OCI-M2 (cell line): ENCODE measurements around the gene BCO1.

Source experiments
- DNase-seq: peaks from one replicate; lab custom pipeline; 2025; ENCODE audit not compliant: unreplicated experiment; lab: John Stamatoyannopoulos, UW

The BCO1 gene

DNA sequence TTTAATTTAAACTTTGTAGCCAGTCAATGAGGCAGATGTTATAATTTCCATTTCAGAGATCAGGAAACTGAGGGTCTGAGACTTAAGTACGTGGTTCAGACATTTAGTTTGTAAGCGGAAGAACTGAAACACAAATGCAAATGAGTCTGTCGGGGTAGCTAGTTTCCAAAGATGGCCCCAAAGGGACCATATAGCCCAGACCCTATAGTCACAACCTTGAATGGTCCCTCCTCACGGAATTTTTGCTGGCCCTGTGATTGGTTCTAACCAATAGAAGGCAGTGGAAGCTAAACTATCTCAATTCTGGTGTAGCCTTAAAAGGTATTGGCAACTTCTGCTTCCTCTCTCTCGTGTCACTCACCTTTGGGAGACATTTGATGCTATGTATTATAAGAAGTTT, 7.5 kb upstream of the BCO1 start:
- DNase-seq: no peak

DNA sequence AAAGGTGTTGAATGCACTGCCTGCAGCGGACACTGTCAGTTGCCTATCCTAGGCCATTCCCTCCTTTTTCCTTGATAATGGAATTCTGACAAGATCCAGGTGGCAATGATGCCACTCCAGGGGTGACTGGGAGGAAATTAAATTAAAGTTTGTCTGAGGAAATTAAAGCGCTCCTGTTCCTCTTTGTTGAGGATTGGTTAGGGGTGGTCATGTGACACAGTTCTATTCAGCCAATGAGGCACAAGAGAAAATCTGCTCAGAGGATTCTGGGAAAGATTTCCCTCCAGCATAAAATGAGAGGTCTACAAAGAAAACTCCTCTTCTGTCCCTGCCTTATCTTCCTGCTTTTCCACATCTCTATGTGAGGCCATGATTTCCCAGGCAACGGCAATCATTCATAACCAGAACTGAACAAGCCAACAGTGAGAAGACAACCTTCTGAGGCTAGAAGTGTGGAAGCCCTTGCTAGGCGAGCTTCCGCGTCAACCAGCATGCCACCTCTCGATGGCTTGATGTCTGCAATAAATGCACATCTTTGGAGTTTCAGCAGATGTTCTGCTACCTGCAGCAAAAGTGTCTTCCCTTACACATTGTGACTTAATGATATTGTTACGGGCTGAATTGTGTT, 5.6 kb upstream of the BCO1 start:
- DNase-seq: no peak

DNA sequence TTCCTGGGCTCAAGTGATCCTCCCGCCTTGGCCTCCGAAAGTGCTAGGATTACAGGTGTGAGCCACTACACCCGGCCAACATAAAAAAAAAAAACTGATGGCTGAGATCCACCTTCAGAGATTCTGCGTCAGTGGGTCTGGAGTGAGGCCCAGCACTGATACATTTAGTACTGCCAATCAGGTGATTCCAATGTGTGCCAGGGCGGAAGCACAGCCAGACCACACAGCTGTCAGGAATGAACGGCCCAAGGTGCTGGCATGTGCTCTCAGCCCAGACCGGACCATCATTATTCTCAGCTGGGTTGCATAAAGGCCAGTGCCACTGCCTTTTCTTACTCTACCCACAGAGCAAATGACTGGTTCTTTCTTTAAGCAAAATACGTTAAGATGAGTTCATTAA, 1.2 kb upstream of the BCO1 start:
- no peak for DNase-seq

DNA sequence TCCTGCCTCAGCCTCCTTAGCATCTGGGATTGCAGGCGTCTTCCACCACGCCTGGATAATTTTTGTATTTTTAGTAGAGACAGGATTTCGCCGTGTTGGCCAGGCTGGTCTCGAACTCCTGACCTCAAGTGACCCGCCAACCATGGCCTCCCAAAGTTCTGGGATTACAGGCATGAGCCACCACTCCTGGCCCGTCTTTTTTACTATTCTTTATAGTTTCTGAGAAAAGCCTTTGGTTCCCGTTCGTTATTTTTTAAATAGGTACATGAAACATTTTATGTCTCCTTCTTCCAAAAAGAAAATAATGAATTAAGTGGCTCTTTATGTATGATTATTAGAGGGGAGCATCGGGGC, 570 bp upstream of the BCO1 start:
- no peak for DNase-seq

DNA sequence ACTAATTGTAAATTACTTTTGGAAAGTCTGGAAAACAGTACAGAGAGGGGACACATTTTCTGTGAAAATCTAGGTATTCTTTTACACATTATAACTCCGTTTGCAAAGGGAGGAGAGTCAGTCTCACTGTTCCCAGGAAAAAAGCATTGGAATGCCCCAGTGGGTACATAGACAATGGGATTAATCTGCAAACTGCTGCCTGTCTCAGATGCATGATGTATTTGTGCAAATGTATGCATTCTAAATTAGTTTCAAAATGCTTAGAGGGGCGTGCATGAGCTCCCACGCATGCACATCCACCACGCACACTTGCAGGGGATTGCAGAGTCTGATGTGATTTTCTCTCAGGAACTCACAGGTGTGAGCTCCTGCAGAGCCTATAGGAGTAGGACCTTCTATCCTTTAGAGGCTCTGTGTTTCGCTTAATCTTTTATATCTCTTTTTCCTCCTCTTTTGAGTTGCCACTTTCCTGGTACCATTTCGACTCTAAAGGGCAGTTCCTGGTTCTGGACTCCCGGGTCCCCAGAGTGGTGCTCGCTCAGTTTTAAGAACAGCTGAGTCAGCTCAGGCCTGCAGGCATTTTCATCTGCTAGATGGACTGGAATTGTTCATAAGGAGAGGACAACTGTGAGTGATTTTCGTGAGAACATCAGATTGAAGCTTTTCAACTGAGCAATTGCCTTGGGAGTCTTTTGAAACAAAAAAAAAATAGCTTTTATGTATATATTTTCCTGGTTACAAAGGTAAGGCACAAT, 1.1 kb downstream of the BCO1 start:
- DNase-seq: no peak

DNA sequence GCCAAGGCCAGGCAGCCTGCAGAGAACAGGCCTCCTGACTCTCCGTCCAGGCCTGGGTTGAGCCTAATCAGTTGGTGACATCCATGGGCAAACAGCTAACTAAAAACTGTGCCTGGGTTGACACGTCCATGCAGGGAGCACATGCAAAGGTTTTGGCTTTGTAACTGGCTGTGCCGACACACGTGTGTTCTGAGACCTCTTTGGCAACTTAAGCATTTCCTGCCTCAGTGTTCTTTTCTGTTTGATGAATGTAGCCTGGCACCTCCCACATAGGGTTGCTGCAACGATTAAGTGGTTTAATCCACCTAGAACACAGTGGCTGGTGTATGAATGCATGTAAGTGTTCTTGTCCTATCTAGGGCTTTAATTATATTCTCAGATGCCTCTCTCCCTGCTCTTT, 3.2 kb downstream of the BCO1 start:
- no peak for DNase-seq

DNA sequence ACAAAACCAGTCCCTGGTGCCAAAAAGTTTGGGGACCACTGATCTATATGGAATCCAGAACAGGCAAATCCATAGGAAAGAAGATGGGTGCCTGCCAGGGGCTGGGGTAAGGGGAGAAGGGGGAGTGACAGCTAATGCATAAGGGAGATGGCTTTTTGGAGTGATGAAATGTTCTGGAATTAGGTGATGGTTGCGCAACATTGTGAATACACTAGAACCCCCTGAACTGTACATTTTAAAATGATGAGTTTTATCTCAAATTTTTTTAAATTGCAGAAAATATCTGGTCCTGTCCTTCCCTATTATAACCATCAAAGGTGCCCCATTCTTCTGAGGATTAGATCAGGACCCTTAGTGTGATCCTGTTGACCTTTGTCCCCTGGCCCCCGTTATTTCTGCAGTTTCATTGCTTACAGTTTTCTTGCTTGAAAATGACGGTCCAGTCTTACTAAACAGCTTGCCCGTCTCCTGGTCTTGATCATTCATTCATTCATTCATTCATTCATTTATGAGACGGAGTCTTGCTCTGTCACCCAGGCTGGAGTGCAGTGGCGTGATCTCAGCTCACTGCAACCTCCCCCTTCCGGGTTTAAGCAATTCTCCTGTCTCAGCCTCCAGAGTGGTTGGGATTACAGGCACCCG, 4.6 kb downstream of the BCO1 start:
- DNase-seq: no peak

DNA sequence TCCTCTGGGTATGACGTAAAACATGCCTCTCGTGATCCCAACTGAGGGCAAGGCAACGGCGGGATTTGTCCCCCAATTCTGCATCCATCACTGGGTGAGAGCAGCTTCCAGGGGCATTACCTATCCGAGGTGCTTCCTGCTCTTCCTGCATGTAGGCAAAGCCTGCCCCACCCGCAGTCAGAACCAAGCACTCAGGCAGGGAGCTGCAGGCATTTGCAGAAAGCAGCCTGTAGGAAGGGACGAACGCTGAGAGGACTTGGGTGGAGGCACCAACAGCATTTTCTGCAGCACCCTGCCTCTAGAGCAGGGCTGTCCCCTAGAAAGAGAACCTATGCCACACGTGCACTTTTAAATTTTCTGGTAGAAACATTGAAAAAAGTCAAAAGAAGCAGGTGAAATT, 5.5 kb downstream of the BCO1 start:
- DNase-seq: no peak

DNA sequence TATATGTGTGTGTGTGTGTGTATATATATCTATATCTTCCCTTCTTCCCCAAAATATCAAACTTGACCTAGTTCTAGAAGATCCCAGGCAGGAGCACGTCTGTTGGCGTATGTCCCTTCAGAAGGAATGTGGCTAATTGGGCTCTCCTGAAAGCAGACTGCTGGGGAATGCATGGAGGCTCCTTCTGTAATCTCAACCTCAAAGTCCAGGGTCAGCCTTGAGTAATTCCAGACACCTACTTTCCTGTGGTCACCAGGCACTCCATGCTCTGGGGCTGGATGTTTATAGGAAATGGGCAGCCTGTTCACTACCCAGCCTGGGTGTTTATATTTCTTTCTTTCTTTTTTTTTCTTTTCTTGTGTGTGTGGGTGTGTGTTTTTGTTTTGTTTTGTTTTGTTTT, 13.4 kb downstream of the BCO1 start:
- no peak for DNase-seq

DNA sequence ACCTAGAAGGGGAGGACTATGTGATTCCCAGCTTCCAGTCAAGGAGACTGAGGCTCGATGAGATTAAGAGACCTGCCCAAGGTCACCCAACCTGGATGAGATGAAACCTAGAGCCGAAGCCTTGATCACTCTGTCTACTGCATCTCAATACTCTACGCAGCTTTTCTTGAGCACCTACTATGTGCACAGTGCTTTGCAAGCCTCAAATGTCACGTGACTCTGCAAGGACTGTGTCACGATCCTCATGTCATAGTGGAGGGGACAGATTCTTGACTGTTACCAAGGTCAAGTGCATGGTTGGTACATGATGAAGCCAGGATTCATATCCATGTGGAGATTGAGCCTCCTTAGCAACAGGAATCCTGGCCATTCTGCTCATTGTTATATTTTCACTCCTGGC, 14.7 kb downstream of the BCO1 start:
- DNase-seq: no peak

DNA sequence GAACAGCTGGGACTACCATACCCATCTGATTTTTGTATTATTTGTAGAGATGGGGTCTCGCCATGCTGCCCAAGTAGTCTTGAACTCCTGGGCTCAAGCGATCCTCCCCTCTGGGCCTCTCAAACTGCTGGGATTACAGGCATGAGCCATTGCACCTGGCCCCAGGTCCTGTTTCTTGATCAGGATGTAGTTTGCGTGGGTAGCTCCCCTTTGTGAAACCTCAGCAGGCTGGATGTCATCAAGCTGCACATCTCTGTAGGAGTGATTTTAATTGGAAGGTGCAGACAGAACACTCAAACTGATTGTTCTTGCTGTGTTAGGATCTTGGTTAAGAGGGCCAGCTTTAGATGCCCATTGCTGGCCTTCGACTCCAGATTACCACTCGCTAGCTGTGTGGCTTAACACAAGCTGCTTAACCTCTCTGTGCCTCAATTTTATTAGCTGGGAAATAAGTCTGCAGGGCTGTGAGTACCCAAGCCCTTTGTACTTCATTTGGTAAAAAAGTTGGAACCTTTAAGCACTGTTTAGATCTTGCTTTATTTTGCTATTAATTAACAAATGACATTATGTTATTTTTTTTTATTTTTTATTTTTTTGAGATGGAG, 16.5 kb downstream of the BCO1 start:
- no peak for DNase-seq

DNA sequence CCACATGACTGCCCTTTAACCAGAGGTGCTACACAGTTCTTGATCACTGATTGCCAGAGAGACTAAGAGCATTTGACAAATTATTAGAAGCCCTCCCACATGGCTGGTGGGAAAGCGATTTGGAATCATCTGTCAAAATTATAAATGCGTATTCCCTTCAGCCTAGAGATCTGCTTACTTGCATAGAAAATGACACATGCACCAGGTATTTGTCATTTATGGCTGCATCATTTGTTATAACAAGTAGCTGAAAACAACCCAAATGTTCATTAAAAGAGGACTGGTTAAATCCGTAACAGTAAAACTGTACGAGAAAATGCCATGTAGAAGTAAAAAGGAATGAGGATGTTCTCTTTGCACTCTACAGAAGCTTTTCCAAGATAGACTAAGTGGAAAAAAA, 21.4 kb downstream of the BCO1 start:
- DNase-seq: no peak

DNA sequence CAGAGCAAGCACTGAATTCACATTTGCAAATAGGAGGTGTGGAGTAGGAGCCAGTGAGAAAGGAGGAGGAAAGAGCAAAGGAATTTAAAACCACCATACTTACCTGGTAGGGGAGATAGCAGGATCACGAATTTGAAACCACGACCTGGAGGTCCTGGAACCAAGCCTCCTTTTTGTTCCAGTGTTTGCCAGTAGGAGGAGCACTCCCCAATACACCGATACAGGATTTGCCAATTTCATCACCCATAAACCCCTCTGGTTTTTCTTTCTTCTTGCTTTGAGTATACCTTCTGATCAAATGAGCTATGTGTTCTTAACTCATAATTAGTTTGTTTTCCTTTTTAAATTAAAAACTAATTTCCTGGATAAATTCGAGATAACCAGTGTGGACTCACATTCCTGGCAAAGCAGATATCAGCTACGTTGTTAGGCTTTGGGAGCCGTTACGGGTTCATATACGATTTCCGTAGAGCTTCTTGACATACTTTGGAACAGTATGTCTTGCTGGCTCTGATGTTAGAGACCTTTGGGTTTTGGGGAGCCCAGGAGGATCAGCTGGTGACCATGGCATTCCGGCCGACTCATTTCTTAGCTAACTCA, 22.7 kb downstream of the BCO1 start:
- no peak for DNase-seq

DNA sequence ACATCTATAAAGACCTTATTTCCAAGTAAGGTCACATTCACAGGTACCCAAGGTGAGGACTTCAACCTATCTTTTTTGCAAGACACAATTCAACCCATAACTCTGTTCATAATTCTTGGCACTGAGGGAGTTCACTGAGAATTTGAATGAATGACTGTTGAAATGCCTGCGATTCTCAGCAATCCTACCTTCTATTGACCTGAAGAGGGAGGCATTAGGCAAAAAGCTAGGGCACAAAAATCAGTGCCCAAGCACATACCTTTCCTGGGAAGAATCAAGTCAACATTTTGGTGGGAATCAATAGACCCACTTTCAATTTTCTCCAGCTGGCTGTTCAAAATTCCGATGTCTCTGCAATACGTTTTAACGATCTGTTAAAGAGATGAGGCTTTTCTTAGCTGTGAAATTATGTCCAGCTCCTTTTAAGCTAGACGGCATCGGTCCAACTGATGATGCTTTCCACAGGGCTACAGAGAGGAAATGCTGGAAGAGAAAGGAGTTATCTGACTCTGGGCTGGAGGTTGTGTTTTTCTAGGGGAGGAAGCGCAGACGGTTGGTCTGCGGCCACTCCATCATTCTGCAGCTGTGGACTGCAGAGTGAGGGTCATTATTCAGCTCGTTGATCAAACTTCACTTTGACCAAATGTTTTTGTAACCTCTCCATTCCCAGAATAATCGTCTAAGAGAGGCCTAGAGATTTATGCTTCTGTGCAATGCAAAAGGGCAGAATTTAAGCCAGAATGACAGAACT, 25.2 kb downstream of the BCO1 start:
- DNase-seq: no peak

DNA sequence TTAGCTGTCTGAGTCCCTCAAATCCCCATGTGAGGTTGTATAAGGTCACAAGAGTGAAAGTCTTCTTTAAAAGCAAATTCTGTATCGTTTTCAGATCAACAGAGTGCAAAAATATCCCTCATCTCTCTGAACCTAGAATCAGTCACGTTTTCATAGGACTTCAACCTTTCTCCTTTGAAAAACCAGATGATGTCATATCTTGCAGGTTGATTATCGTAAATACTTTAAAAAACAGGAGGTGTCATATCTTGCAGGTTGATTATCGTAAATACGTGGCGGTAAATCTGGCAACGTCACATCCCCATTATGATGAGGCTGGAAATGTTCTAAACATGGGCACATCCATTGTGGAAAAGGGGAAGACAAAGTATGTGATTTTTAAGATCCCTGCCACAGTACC, 25.9 kb downstream of the BCO1 start:
- no peak for DNase-seq

DNA sequence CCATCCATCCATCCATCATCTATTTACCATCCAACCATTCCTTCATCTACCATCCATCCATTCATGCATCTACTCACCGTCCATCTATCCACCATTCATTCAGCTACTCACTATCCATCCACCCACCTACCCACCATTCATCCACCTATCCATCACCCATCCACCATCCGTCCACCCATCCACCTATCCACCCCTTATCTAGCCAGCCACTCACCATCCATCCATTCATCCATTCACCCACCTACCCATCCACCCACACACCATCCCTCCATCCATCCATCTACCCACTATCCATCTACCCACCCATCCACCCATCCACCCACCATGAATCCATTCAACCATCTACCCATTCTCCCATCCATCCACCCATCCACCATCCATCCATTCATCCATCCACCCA, 26.6 kb downstream of the BCO1 start:
- DNase-seq: no peak

DNA sequence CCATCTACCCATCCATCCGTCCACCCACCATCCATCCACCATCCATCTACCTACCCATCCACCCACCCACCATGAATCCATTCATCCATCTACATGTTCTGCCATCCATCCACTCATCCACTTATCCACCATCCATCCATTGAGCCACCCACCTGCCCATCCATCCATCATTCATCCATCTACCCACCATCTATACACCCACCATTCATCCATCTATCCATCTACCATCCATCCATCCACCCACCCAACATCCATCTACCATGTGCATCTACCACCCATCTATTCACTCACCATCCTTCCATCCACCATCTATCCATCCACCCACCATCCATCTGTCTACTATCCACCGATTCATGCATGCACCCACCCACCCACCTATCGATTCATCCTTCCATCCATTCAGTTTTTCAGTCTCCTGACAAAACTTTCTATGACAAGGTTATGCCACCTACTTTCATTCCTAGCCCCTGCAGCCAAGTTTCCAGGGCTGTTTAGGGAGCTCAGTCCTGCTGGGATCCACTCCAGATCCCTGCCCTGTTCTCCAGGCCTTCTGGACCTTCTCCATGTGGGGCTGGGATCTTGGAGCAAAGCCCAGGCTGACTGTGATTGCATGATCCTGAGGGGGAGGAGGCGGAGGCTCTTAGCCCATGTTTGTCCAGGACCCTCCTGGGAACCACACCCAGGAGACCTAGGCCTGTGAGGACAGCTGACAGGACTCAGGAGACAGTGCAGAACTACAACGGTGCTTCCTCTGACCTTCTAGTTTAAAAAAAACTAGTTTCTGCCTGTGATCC, 27.4 kb downstream of the BCO1 start:
- DNase-seq: no peak

DNA sequence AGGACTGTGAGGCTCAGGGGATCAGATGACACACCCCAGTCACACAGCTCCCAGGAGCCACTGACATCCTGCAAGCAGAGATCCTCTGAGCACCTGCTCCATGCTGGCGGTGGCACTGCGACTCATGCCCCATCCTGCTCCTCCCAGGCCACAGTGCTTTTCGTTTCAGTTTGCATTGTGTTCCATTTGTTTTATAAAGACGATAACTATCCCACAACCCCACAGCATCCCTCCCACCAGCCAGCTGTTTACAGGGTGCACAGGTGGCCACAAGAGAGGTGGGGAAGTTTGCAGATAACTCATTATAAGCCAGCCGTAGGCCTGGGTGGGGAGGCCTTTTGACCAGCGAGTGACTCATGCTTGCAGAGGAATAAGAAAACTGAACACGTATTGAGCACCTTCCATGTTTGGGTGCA, 28.2 kb downstream of the BCO1 start:
- no peak for DNase-seq

DNA sequence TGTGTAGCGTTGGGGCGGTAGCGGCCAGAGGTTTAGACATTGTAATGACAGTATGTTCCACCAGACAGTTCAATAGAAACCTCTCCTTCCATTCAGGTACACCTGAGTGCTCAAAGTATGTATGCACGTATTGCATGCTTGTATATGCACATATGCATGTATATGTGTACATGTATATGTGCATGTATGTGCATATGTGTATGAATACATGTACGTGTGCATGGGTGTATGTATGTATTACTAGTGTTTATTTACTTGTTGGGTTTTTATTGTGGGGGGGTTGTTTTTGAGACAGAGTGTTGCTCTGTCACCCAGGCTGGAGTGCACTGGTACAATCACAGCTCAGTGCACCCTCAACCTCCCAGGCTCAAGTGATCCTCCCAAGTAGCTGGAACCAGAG, 30.0 kb downstream of the BCO1 start:
- no peak for DNase-seq

DNA sequence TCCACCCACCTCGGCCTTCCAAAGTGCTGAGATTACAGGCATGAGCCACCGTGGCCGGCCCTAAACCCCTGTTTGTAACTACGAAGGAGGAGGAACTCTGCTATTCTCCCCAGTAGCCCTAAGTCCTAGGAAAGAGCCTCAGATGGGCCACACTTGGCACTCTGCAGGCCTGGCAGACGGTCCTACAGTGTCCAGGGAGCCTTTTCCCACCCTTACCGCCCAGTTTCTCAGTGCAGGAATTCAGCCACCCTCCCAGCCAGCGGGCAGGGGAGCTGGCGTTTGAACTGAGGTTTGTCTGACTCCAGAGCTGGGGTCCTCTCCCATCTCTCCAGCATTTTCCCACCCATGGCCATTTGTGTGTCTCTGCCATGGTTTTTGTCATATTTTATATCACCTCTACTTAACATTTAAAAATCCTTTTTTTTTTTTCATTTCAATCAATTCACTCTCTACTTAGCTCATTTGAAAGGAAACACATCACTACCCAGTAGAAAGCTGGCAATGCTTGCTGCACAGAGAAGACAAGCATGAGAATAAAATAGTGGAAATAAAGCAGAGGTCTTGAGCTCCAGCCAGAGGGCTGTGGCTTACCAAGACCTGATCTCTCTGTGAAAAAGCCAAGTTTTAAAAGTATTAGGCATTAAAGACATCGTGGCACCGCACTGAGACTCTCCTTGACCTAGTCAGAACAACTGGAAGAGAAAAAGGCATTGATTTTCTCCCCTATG, 34.9 kb downstream of the BCO1 start:
- no peak for DNase-seq
